Occipital lobe (tissue), 2 donors: ENCODE measurements around the gene GAS7. TPM values are rescaled to one million over a fixed set of nuclear protein-coding genes. Genes with fewer than 3 reads are reported as not detected.
A peak's percentile ranks its signal among the peaks of the same experiment; 100 is the strongest.

Experiments used
- DNase-seq: peaks from one replicate; lab custom pipeline; 2025; lab: John Stamatoyannopoulos, UW
- total RNA-seq: library from RNA; depleted of rRNA; stranded (reverse); fragments of >200 nt; gene quantifications from one replicate; pipeline ENCODE4 v1.2.3, GENCODE V29; 2014

Gene GAS7
- total RNA-seq, 1 donor from 2014 or later: 80.2 TPM

GRCh38 chr17:10135539-10136257 lies 62.7 kb downstream of the GAS7 start:
- no peak for DNase-seq

GRCh38 chr17:10130677-10131076 lies 67.7 kb downstream of the GAS7 start:
- no peak for DNase-seq

DNA sequence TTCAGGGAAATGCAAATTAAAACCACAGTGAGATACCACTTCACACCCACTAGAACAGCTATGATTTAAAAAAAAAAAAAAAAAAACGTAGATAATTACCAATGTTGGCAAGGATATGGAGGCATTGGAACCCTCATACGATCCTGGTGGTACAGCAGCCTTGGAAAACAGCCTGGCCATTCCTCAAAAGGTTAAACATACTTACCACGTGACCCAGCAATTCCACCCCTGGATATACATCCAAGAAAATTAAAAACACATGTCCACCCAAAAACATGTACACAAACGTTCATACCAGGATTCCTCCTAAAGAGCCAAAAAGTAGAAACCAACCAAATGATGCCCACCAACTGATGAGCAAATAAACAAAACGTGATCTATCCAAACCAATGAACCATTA lies 68.1 kb downstream of the GAS7 start:
- DNase-seq: no peak

DNA sequence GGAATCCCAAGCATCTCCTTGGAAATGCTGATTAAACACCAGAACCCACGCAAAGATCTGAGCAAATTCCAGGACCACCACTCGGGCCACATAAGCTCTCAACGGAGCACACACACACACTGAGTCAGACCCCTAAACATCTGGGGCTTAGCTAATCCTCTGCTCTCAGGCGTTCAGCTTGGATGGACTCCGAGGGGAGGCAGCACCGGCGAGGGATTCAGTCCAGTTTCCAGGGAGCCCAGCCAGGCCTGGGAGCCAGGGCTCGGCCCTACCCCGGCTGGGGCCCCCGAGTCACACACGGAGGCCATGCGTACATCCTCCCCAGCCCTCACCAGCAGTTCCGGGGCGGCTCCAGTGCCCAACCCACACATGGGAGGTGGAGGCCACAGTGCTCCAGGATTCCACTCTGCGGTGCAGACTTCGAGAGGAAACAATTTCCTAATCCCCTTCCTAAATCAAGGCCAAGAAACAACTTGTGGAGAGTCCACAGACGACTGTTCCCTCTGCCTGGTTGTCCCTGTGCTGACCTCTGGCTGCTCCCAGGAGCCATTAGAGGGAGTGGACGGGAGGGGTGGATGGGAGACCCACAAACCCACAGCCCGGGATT lies 70.5 kb downstream of the GAS7 start:
- DNase-seq: no peak

GRCh38 chr17:10126616-10127501 lies 71.5 kb downstream of the GAS7 start:
- no peak for DNase-seq

- DNase-seq: no peak
Observed at GRCh38 chr17:10126276-10126615, 72.2 kb downstream of the GAS7 start.

- no peak for DNase-seq
Observed at GRCh38 chr17:10125531-10126275, 72.7 kb downstream of the GAS7 start.

DNA sequence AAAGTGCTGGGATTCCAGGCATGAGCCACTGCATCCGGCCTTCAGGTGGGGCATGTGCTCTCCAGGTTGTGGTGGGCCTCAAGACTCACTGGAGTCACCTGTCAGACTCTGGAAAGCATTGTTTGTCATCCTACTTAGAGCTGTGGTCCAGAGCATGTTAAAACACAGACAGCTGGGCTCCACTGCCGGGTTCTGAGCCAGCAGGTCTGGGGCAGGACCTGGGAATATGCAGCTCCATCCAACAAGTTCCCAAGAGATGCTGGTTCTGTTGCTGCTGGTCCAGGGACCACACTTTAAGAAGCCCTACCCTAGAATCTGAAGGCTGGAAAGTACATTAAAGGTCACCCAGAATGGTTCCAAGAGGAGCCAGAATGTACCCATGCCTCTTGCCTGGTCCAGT lies 75.3 kb downstream of the GAS7 start:
- DNase-seq: no peak

- no peak for DNase-seq
Observed at GRCh38 chr17:10121971-10122707, 76.3 kb downstream of the GAS7 start.

GRCh38 chr17:10120749-10121148 lies 77.7 kb downstream of the GAS7 start:
- no peak for DNase-seq

DNA sequence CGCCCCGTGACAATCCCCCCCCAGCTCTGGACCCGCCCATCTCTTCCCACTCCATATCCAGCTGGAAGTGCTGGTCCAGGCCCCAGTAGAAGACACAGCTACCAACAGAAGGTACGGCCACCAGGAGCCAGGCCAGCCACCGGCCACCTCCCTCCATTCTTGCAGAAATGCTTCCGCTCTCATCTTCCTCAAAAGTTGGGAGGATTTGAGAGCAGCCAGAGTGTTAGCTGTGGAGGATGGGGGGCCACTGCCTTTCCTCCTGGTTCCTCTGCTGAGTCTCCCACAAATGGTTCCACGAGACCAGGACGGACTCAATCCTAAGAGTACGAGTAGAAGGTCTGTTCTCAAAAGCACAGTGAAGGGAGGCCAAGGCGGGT lies 78.3 kb downstream of the GAS7 start:
- no peak for DNase-seq

GRCh38 chr17:10119203-10120108 lies 79.0 kb downstream of the GAS7 start:
- DNase-seq: no peak

DNA sequence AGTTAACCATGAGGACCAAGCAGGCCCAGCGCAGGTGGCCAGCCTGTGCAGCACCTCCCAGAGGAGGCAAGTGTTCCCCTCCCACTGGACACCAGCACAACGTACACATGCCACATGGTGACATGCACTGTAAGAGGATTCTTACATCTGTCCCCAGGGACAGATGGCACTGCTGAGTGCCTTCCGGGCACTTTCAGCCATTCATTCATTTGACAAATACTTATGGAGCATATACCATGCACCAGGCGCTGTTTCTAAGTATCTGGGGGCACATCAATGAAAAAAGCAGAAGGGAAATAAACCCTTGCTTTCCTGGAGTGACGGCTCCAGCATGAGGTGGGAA lies 79.6 kb downstream of the GAS7 start:
- DNase-seq: no peak

DNA sequence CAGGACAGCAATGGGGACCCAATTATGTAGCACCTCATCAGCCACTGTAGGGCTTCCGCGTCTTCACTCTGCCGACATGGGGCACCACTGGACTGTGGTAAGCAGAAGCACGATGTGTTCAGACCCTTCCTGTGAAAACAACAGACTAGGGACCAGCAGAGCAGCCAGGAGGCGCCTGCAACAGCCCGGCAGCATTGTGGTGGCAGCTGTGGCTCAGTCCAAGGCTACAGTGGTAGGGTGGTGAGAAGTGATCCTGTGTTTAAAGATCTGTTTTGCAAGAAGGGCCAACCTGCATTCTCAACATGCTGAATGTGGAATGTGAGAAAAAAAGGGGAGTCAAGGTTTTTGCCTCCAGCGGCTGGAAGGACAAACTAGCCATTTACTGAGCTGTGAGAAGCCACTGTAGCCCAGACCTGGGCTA lies 80.8 kb downstream of the GAS7 start:
- DNase-seq: peak; percentile 34

DNA sequence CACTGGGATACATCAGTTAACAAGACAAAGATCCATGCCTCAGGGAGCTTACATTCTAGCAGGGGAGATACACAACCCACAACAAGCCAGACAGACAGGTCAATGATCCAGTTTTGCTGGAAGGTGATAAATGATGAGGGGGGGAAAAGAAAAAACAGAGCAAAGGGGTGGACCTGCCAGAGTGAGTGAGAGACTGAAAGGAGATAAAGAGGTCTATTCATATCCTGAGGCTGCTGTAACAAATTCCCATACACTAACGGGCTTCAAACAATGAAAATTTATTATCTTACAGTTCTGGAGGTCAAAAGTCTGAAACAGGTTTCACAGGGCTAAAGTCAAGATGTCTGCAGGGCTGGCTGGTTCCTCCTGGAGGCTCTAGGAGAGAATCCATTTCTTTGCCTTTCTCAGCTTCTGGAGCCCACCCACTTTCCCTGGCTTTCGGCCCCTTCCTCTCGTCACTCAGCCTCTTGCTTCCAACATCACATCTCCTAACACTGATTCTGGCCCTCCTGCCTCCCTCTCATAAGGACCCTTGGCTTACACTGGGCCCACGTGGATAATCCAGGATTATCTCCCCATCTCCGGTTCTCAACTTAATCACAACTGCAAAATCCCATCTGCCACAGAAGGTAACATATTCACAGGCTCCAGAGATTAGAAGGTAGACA lies 81.5 kb downstream of the GAS7 start:
- no peak for DNase-seq

GRCh38 chr17:10116267-10116666 lies 82.1 kb downstream of the GAS7 start:
- no peak for DNase-seq

- no peak for DNase-seq
Observed at GRCh38 chr17:10115536-10115932, 82.9 kb downstream of the GAS7 start.

DNA sequence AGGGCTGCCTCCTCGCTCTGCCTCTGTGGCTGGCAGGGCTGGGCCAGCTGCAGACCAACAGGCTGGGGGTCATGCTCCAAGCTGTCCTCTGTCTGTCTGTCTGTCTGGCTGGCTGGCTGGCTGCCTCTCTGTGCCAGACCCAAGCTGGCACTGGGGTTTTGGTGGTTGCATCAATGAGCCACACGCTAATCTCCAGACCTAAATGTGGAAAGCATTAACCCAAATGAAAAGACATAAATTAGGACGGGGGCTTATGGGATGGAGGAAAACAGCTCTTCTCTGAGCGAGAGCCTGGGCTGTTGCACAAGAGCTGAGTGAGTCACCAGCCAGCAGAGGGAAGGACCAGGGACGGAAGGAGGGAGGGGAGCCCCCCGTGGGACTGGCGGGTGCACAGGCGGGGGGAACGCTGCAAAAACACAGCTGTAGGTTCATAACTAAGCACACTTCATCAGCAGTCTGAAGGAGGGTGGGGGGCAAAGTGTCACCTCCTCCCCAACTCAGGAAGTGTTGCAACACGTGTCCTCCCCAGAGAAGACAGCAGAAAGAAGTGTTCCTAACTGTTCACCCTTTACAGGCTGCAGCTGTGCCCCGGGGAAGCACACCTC lies 83.4 kb downstream of the GAS7 start:
- DNase-seq: peak; percentile 86

GRCh38 chr17:10112962-10113361 lies 85.4 kb downstream of the GAS7 start:
- no peak for DNase-seq
